NB4 (cell line): Measurements from ENCODE around the gene CXXC5.

Experiments
- DNase-seq: peaks from one replicate; pipeline ENCODE4 v3.0.0; 2010; ENCODE audit warnings: low read depth
- H3K4me3 ChIP-seq: one replicate; pipeline ENCODE4 v1.5.1; 2011; ENCODE audit warnings: mild to moderate bottlenecking, low read depth, low read length, moderate library complexity
- CTCF ChIP-seq: IDR thresholded peaks from one replicate; pipeline ENCODE4 v1.5.1; 2012; ENCODE audit warnings: low read depth, low read length
- MAX ChIP-seq: IDR thresholded peaks from 2 replicates; pipeline ENCODE4 v1.6.1; 2011; ENCODE audit warnings: low read depth, low read length
- MYC ChIP-seq: IDR thresholded peaks from 2 replicates; pipeline ENCODE4 v1.6.1; 2011; ENCODE audit warnings: low read depth, low read length
- POLR2A ChIP-seq: IDR thresholded peaks from 2 replicates; pipeline ENCODE4 v1.6.1; 2011; ENCODE audit warnings: mild to moderate bottlenecking; ENCODE audit not compliant: insufficient read length; ENCODE audit errors: extremely low read depth

The CXXC5 gene

GRCh38 chr5:139686356-139686705 lies 38.2 kb downstream of the CXXC5 start:
- DNase-seq = no peak
- no peak overlapping the region for H3K4me3 ChIP-seq
- TF ChIP-seq CTCF (no peak), MYC (no peak)

- DNase-seq = peak; percentile 65
- no peak overlapping the region for H3K4me3 ChIP-seq
- TF ChIP-seq POLR2A (no peak), MAX (no peak), MYC (no peak), CTCF (no peak)
Measured at GRCh38 chr5:139686706-139687441, 38.7 kb downstream of the CXXC5 start.

- DNase-seq = no peak
- H3K4me3 ChIP-seq = no peak overlapping the region
- TF ChIP-seq MYC (no peak), POLR2A (no peak), CTCF (no peak), MAX (no peak)
Measured at GRCh38 chr5:139687656-139688055, 39.5 kb downstream of the CXXC5 start.

- TF ChIP-seq CTCF (no peak), MAX (no peak), MYC (no peak), POLR2A (no peak)
- no peak overlapping the region for H3K4me3 ChIP-seq
- peak; percentile 31 for DNase-seq
Measured at GRCh38 chr5:139688088-139688702, 40.0 kb downstream of the CXXC5 start.

- peak; percentile 33 for DNase-seq
- no peak overlapping the region for H3K4me3 ChIP-seq
- TF ChIP-seq MAX = no peak
- no peak for TF ChIP-seq MYC
- TF ChIP-seq POLR2A = no peak
- TF ChIP-seq CTCF = no peak
Measured at GRCh38 chr5:139688751-139689372, 40.7 kb downstream of the CXXC5 start.
